ENCODE data around the gene JARID2.

JARID2 gene

DNA sequence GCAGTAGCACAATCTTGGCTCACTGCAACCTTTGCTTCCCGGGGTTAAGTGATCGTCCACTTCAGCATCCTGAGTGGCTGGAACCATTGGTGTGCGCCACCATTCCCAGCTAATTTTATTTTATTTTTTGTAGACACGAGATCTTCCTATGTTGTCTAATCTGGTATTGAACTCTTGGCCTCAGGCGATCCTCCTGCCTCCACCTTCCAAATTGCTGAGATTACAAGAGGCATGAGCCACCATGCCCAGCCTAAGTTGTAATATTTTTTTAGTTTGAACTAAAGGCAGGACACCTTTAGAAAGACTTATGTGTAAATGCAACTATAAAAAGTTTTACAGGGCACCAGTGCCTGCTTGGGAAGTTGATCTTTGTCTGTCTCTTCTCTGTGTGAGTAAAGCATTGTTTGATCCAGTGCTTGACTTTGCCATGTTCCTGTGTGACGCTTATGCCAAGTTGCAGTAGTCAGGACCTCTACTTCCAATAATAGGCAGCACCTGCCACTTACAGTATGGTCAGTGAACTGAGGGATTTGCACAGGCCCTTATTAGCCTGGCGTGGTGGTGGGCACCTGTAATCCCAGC lies 46.9 kb downstream of the JARID2 start:
- Histone ChIP-seq H2AK5ac (ENCODE audit: low read length, severe bottlenecking) (no peak overlapping the region), H3K4me1 (ENCODE audit: control insufficient read depth, insufficient read depth, low read depth, low read length) (peaks cover 1% of the 10 kb centered on the region), H3K27ac (ENCODE audit: low read length, poor library complexity, severe bottlenecking) (no peak overlapping the region), H2BK12ac (ENCODE audit: low read length in 2 of 2) (no peak overlapping the region), H2BK15ac (ENCODE audit: low read depth, poor library complexity, severe bottlenecking) (no peak overlapping the region), H3K27me3 (ENCODE audit: control insufficient read depth in 1 of 2, insufficient read depth in 1 of 2, low read length in 2 of 2) (no peaks in the 10 kb centered on the region), H3K36me3 (ENCODE audit: control insufficient read depth in 1 of 2, insufficient read depth in 2 of 2, low read depth in 1 of 2, low read length in 2 of 2) (peaks cover 0 to 2% of the 10 kb centered on the region in 2 experiments), H2AFZ (ENCODE audit: low read depth, low read length) (no peak overlapping the region), H2BK5ac (ENCODE audit: low read depth, low read length, poor library complexity, severe bottlenecking) (no peak overlapping the region), H3K4me3 (ENCODE audit: insufficient read depth in 1 of 2, low read depth in 1 of 2, low read length in 2 of 2) (no peak overlapping the region), H3K4me2 (ENCODE audit: low read length, poor library complexity, severe bottlenecking) (no peak overlapping the region), H3K4ac (ENCODE audit: low read depth in 1 of 2, low read length in 2 of 2) (no peak overlapping the region), H3K14ac (ENCODE audit: low read length in 2 of 2) (no peak overlapping the region), H4K8ac (ENCODE audit: low read length) (no peak overlapping the region), H3K79me1 (replicated peaks; ENCODE audit: low read length, poor library complexity, severe bottlenecking) (peaks cover 44% of the 10 kb centered on the region), H3K18ac (ENCODE audit: low read depth in 1 of 2, low read length in 2 of 2) (no peak overlapping the region), H2BK120ac (ENCODE audit: low read depth, low read length) (no peak overlapping the region), H3K23ac (ENCODE audit: low read length in 2 of 2) (no peak overlapping the region), H3K9ac (ENCODE audit: low read length) (no peak overlapping the region), H3K9me3 (ENCODE audit: control insufficient read depth, low read length) (no peaks in the 10 kb centered on the region), H4K91ac (ENCODE audit: low read length) (no peak overlapping the region)
- 97% methylated on average over 5 of the region's 7 CpGs for WGBS
- no peak for DNase-seq

DNA sequence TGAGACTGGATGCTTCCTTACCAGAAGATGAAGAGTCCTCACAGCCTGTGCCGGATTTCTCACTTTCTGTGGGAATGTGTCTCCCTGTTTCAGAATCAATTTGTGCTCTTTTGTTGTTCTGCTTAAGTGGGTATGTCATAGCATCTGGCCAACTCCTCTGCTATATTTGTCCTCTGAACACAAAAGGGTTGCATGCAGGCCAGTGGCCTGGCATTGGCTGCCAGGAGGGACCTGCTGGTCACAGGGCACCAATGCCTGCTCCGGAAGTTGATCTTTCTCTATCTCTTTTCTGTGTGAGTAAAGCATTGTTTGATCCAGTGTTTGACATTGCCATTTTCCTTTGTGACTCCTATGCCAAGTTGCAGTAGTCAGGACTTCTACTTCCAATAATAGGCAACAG lies 47.8 kb downstream of the JARID2 start:
- no peak overlapping the region for H3K27ac ChIP-seq (ENCODE audit: low read length, poor library complexity, severe bottlenecking)
- no peak overlapping the region for H2BK12ac ChIP-seq (ENCODE audit: low read length in 2 of 2)
- no peak overlapping the region for H3K9ac ChIP-seq (ENCODE audit: low read length)
- 73% methylated on average over 1 of the region's 2 CpGs for whole genome bisulfite sequencing
- H3K4me2 ChIP-seq (ENCODE audit: low read length, poor library complexity, severe bottlenecking): no peak overlapping the region
- no peak overlapping the region for H3K23ac ChIP-seq (ENCODE audit: low read length in 2 of 2)
- no peak overlapping the region for H4K91ac ChIP-seq (ENCODE audit: low read length)
- DNase-seq: no peak
- H3K27me3 ChIP-seq (ENCODE audit: control insufficient read depth in 1 of 2, insufficient read depth in 1 of 2, low read length in 2 of 2): no peaks in the 10 kb centered on the region
- H4K8ac ChIP-seq (ENCODE audit: low read length): no peak overlapping the region
- no peak overlapping the region for H2BK5ac ChIP-seq (ENCODE audit: low read depth, low read length, poor library complexity, severe bottlenecking)
- H3K18ac ChIP-seq (ENCODE audit: low read depth in 1 of 2, low read length in 2 of 2): no peak overlapping the region
- no peak overlapping the region for H2AK5ac ChIP-seq (ENCODE audit: low read length, severe bottlenecking)
- H3K14ac ChIP-seq (ENCODE audit: low read length in 2 of 2): no peak overlapping the region
- H3K79me1 ChIP-seq (replicated peaks; ENCODE audit: low read length, poor library complexity, severe bottlenecking): peaks cover 41% of the 10 kb centered on the region
- H3K4ac ChIP-seq (ENCODE audit: low read depth in 1 of 2, low read length in 2 of 2): no peak overlapping the region
- peaks cover 1% of the 10 kb centered on the region for H3K4me1 ChIP-seq (ENCODE audit: control insufficient read depth, insufficient read depth, low read depth, low read length)
- H3K9me3 ChIP-seq (ENCODE audit: control insufficient read depth, low read length): no peaks in the 10 kb centered on the region
- no peak overlapping the region for H2BK120ac ChIP-seq (ENCODE audit: low read depth, low read length)
- H3K36me3 ChIP-seq (ENCODE audit: control insufficient read depth in 1 of 2, insufficient read depth in 2 of 2, low read depth in 1 of 2, low read length in 2 of 2): peaks cover 0 to 2% of the 10 kb centered on the region in 2 experiments
- H3K4me3 ChIP-seq (ENCODE audit: insufficient read depth in 1 of 2, low read depth in 1 of 2, low read length in 2 of 2): no peak overlapping the region
- no peak overlapping the region for H2BK15ac ChIP-seq (ENCODE audit: low read depth, poor library complexity, severe bottlenecking)
- H2AFZ ChIP-seq (ENCODE audit: low read depth, low read length): no peak overlapping the region

DNA sequence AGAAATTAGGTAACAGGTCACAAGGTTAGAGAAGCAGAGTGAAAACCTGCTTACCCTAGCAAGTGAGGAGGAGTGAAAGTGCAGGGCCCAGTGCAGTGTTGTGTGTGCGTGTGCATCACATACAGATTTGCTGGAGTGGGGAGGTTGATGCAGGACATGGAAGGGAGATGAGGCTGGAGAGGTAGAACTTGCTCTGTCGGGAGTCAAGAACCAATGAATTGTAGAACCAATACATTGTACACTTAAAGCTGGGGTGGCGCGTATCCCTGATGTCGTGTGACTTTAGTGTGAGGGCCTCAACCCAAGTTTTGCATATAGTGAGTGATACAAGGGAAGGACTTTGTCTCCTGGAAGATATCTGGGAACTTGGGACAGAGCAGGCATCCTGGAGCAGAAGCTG lies 48.6 kb downstream of the JARID2 start:
- Histone ChIP-seq H2BK5ac (ENCODE audit: low read depth, low read length, poor library complexity, severe bottlenecking) (no peak overlapping the region), H3K36me3 (ENCODE audit: control insufficient read depth in 1 of 2, insufficient read depth in 2 of 2, low read depth in 1 of 2, low read length in 2 of 2) (peaks cover 0 to 2% of the 10 kb centered on the region in 2 experiments), H2AFZ (ENCODE audit: low read depth, low read length) (no peak overlapping the region), H3K9ac (ENCODE audit: low read length) (no peak overlapping the region), H3K9me3 (ENCODE audit: control insufficient read depth, low read length) (no peaks in the 10 kb centered on the region), H4K91ac (ENCODE audit: low read length) (no peak overlapping the region), H3K14ac (ENCODE audit: low read length in 2 of 2) (no peak overlapping the region), H2BK15ac (ENCODE audit: low read depth, poor library complexity, severe bottlenecking) (no peak overlapping the region), H3K27ac (ENCODE audit: low read length, poor library complexity, severe bottlenecking) (no peak overlapping the region), H3K4ac (ENCODE audit: low read depth in 1 of 2, low read length in 2 of 2) (no peak overlapping the region), H4K8ac (ENCODE audit: low read length) (no peak overlapping the region), H3K79me1 (replicated peaks; ENCODE audit: low read length, poor library complexity, severe bottlenecking) (peaks cover 42% of the 10 kb centered on the region), H2BK12ac (ENCODE audit: low read length in 2 of 2) (no peak overlapping the region), H3K18ac (ENCODE audit: low read depth in 1 of 2, low read length in 2 of 2) (no peak overlapping the region), H3K23ac (ENCODE audit: low read length in 2 of 2) (no peak overlapping the region), H3K27me3 (ENCODE audit: control insufficient read depth in 1 of 2, insufficient read depth in 1 of 2, low read length in 2 of 2) (no peaks in the 10 kb centered on the region), H3K4me1 (ENCODE audit: control insufficient read depth, insufficient read depth, low read depth, low read length) (peaks cover 3% of the 10 kb centered on the region), H2AK5ac (ENCODE audit: low read length, severe bottlenecking) (no peak overlapping the region), H3K4me3 (ENCODE audit: insufficient read depth in 1 of 2, low read depth in 1 of 2, low read length in 2 of 2) (no peak overlapping the region), H2BK120ac (ENCODE audit: low read depth, low read length) (no peak overlapping the region), H3K4me2 (ENCODE audit: low read length, poor library complexity, severe bottlenecking) (no peak overlapping the region)
- DNase-seq: no peak
- WGBS: 98% methylated on average over 5 of the region's 5 CpGs

DNA sequence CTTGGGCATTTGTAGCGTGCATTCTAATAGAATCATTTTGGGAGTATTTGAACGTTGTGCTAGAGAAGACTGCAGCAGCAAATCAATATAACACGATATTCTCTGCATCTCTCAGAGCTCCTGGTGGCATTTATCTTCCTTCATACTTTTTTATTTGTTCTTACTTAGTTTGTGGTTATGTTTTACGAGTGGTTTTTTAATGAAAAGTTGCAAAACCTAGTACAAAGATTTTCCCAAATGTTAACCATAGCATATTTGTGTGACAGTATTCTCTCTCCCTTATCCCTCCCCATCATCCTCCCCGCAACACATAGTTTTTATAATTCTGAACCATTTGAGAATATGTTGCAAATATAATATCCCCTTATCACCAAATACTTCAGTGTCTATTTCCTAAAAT lies 50.4 kb downstream of the JARID2 start:
- H3K18ac ChIP-seq (ENCODE audit: low read depth in 1 of 2, low read length in 2 of 2): no peak overlapping the region
- H2BK12ac ChIP-seq (ENCODE audit: low read length in 2 of 2): no peak overlapping the region
- no peaks in the 10 kb centered on the region for H3K27me3 ChIP-seq (ENCODE audit: control insufficient read depth in 1 of 2, insufficient read depth in 1 of 2, low read length in 2 of 2)
- H3K4me2 ChIP-seq (ENCODE audit: low read length, poor library complexity, severe bottlenecking): no peak overlapping the region
- H2AK5ac ChIP-seq (ENCODE audit: low read length, severe bottlenecking): no peak overlapping the region
- H4K91ac ChIP-seq (ENCODE audit: low read length): no peak overlapping the region
- no peak overlapping the region for H3K4me3 ChIP-seq (ENCODE audit: insufficient read depth in 1 of 2, low read depth in 1 of 2, low read length in 2 of 2)
- no peak overlapping the region for H2BK120ac ChIP-seq (ENCODE audit: low read depth, low read length)
- peaks cover 5% of the 10 kb centered on the region for H3K4me1 ChIP-seq (ENCODE audit: control insufficient read depth, insufficient read depth, low read depth, low read length)
- no peak overlapping the region for H3K4ac ChIP-seq (ENCODE audit: low read depth in 1 of 2, low read length in 2 of 2)
- H3K79me1 ChIP-seq (replicated peaks; ENCODE audit: low read length, poor library complexity, severe bottlenecking): peaks cover 46% of the 10 kb centered on the region
- no peak overlapping the region for H2BK15ac ChIP-seq (ENCODE audit: low read depth, poor library complexity, severe bottlenecking)
- H3K9me3 ChIP-seq (ENCODE audit: control insufficient read depth, low read length): no peaks in the 10 kb centered on the region
- H4K8ac ChIP-seq (ENCODE audit: low read length): no peak overlapping the region
- DNase-seq: no peak
- no peak overlapping the region for H3K14ac ChIP-seq (ENCODE audit: low read length in 2 of 2)
- H2BK5ac ChIP-seq (ENCODE audit: low read depth, low read length, poor library complexity, severe bottlenecking): no peak overlapping the region
- H3K9ac ChIP-seq (ENCODE audit: low read length): no peak overlapping the region
- peaks cover 0 to 2% of the 10 kb centered on the region in 2 experiments for H3K36me3 ChIP-seq (ENCODE audit: control insufficient read depth in 1 of 2, insufficient read depth in 2 of 2, low read depth in 1 of 2, low read length in 2 of 2)
- WGBS: 94% methylated on average over 3 of the region's 5 CpGs
- no peak overlapping the region for H3K27ac ChIP-seq (ENCODE audit: low read length, poor library complexity, severe bottlenecking)
- no peak overlapping the region for H2AFZ ChIP-seq (ENCODE audit: low read depth, low read length)
- no peak overlapping the region for H3K23ac ChIP-seq (ENCODE audit: low read length in 2 of 2)

Data from mesenchymal stem cell (in vitro differentiated cells and primary cell).